Measurements from ENCODE around the gene PSMA3. TPM values are rescaled to one million over a fixed set of nuclear protein-coding genes. Genes with fewer than 3 reads are reported as not detected.

PSMA3 gene
- total RNA-seq, 2 experiments from 2014 or later = 349 to 355 TPM

DNA sequence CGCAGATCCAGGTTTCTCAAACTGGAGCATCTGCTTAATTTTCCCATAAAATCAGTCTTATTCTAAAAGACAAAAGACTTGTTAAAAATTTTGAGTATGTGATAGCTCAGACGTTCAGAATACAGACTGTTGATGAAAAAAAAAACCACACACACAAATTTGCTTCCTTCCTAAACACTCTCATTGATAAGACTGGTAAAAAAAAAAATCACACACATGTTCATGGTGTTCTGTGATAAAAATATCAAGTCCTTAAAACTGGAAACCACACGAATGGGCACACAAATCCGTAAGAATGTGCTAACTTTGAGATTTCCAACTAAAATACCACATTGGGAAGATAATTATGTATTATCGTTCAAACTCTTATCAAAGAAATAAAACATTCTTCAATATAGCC is 47.0 kb downstream of the PSMA3 start:
- H3K27ac Mint-ChIP-seq = peak overlapping the region; percentile 23
- H3K4me3 Mint-ChIP-seq = no peak overlapping the region
- H3K9me3 Mint-ChIP-seq = no peaks in the 10 kb centered on the region
- peaks cover 60% of the 10 kb centered on the region for H3K36me3 Mint-ChIP-seq
- CTCF ChIA-PET = no interaction called here
- POLR2A ChIA-PET = no interaction called here
- H3K27me3 Mint-ChIP-seq = no peaks in the 10 kb centered on the region
- no peak for DNase-seq
- intact Hi-C loops (cut with micrococcal nuclease) = loop anchor here (10.0 kb wide), 1 partner anchor 1803 kb away; the partner anchor contains the start of gene PCNX4
- H3K4me1 Mint-ChIP-seq (ENCODE audit: low read depth) = peaks cover 64% of the 10 kb centered on the region

DNA sequence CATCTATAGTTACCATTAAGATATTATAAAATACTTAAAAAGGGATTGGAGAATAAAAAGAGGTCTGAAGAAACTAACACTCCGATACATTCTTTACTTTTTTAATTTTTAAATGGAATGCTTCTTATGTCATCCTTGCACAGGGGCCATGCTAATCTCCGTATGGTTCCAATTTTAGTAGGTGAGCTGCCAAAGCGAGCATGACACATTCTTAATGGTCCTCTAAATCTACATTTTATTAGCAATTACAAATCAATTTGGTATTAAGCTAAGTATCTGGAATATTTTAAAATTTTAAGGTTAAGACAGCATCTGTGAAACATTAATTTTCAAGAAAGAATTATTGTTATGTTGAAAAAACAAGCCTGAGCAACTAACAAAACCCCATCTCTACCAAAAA is 47.5 kb downstream of the PSMA3 start:
- H3K4me3 Mint-ChIP-seq = no peak overlapping the region
- POLR2A ChIA-PET = no interaction called here
- no peak overlapping the region for H3K27ac Mint-ChIP-seq
- peaks cover 63% of the 10 kb centered on the region for H3K36me3 Mint-ChIP-seq
- CTCF ChIA-PET = interaction anchor here (0.8 kb wide), 1 partner anchor 14 kb away, joined by 3 read pairs; no protein-coding TSS in a partner anchor
- peaks cover 64% of the 10 kb centered on the region for H3K4me1 Mint-ChIP-seq (ENCODE audit: low read depth)
- intact Hi-C loops (cut with micrococcal nuclease) = loop anchor here (10.0 kb wide), 1 partner anchor 1803 kb away; the partner anchor contains the start of gene PCNX4
- H3K27me3 Mint-ChIP-seq = no peaks in the 10 kb centered on the region
- H3K9me3 Mint-ChIP-seq = no peaks in the 10 kb centered on the region
- DNase-seq = no peak

- peaks cover 47% of the 10 kb centered on the region for H3K36me3 Mint-ChIP-seq
- H3K27me3 Mint-ChIP-seq = no peaks in the 10 kb centered on the region
- intact Hi-C loops (cut with micrococcal nuclease) = loop anchor here (10.0 kb wide), 1 partner anchor 1801 kb away; the partner anchor contains the start of gene PCNX4
- no peak overlapping the region for H3K27ac Mint-ChIP-seq
- H3K4me1 Mint-ChIP-seq (ENCODE audit: low read depth) = peaks cover 48% of the 10 kb centered on the region
- DNase-seq = no peak
- POLR2A ChIA-PET = interaction anchor here (0.7 kb wide), 1 partner anchor 51 kb away, joined by 3 read pairs; no protein-coding TSS in a partner anchor
- H3K4me3 Mint-ChIP-seq = no peak overlapping the region
- CTCF ChIA-PET = no interaction called here
- H3K9me3 Mint-ChIP-seq = no peaks in the 10 kb centered on the region
Measured at GRCh38 chr14:58294201-58294600, 49.6 kb downstream of the PSMA3 start.

- no peak overlapping the region for H3K27ac Mint-ChIP-seq
- no peaks in the 10 kb centered on the region for H3K9me3 Mint-ChIP-seq
- ChIA-PET CTCF (no interaction called here), POLR2A (interaction anchor here (1.6 to 3.6 kb wide), 2 partner anchors 21 to 52 kb away, joined by 10 to 31 read pairs; partner anchors contain the start of gene PSMA3)
- no peak overlapping the region for H3K4me3 Mint-ChIP-seq
- DNase-seq = no peak
- peaks cover 39% of the 10 kb centered on the region for H3K4me1 Mint-ChIP-seq (ENCODE audit: low read depth)
- intact Hi-C loops (cut with micrococcal nuclease) = loop anchor here (1.0 to 10.0 kb wide), 5 partner anchors 26 to 1798 kb away; partner anchors contain the start of genes AP5M1, ARMH4, EXOC5 and NAA30
- H3K27me3 Mint-ChIP-seq = no peaks in the 10 kb centered on the region
- H3K36me3 Mint-ChIP-seq = peaks cover 38% of the 10 kb centered on the region
Measured at GRCh38 chr14:58296726-58297125, 52.1 kb downstream of the PSMA3 start.

- DNase-seq = no peak
- Mint-ChIP-seq H3K9me3 (no peaks in the 10 kb centered on the region), H3K4me3 (no peak overlapping the region), H3K36me3 (peaks cover 41% of the 10 kb centered on the region), H3K4me1 (ENCODE audit: low read depth) (peaks cover 38% of the 10 kb centered on the region), H3K27me3 (no peaks in the 10 kb centered on the region), H3K27ac (no peak overlapping the region)
- CTCF ChIA-PET = interaction anchor here (1.2 to 1.5 kb wide), 2 partner anchors 51 to 99 kb away, joined by 6 to 8 read pairs; partner anchors contain the start of gene TOMM20L
- intact Hi-C loops (cut with micrococcal nuclease) = loop anchor here (1.0 to 10.0 kb wide), 5 partner anchors 27 to 1797 kb away; partner anchors contain the start of genes AP5M1, ARMH4, EXOC5 and NAA30
- POLR2A ChIA-PET = interaction anchor here (0.9 to 3.6 kb wide), 9 partner anchors 14 to 133 kb away, joined by 3 to 37 read pairs (median 8); partner anchors contain the start of genes KIAA0586, PSMA3 and TIMM9
Measured at GRCh38 chr14:58297412-58297761, 52.7 kb downstream of the PSMA3 start.

DNA sequence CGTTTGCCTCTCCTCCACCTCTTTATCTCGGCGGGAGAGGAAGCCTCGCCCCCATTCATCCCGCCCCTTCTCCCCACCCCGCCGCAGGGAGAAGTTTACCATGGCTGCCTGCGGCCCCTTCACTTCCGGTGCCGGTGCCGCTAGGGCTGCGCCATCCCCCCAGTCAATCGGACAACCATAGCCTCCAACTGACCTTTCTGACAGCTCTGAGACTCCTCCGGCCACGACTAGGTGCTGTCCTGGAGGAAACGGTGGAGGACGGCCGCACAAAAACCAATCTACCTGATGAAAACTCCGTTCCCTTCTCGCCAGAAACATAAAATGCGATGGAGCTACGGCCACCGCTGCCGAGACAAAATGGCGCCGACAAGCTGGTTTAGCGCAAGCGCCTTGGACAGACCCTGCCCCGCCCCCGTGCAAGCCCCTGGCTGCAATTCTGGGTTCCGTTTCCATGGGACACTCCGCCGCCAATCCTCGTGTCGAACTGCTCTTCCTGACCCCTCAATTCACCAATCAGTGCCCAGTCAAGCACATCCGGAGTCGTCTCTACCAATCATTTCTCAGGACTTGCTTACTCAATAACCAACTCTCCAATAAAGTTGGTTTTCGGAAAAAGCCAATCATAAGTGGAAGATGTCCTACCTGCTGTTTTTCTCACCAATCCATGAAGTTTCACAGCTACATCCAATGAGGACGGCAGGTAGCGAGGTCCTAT is 53.3 kb downstream of the PSMA3 start:
- POLR2A ChIA-PET = interaction anchor here (0.6 to 3.6 kb wide), 19 partner anchors 10 to 132 kb away, joined by 3 to 37 read pairs (median 5); partner anchors contain the start of genes KIAA0586, PSMA3, TIMM9 and TOMM20L
- Mint-ChIP-seq H3K4me3 (no peak overlapping the region), H3K4me1 (ENCODE audit: low read depth) (peaks cover 35% of the 10 kb centered on the region), H3K27ac (no peak overlapping the region), H3K9me3 (no peaks in the 10 kb centered on the region), H3K36me3 (peaks cover 39% of the 10 kb centered on the region), H3K27me3 (no peaks in the 10 kb centered on the region)
- intact Hi-C loops (cut with micrococcal nuclease) = loop anchor here (1.0 to 10.0 kb wide), 12 partner anchors 17 to 1797 kb away; partner anchors contain the start of genes ACTR10, AP5M1, ARMH4 and EXOC5
- CTCF ChIA-PET = interaction anchor here (0.8 to 1.5 kb wide), 5 partner anchors 22 to 190 kb away, joined by 3 to 8 read pairs (median 4); partner anchors contain the start of genes PSMA3 and TOMM20L
- DNase-seq = peak; percentile 99

DNA sequence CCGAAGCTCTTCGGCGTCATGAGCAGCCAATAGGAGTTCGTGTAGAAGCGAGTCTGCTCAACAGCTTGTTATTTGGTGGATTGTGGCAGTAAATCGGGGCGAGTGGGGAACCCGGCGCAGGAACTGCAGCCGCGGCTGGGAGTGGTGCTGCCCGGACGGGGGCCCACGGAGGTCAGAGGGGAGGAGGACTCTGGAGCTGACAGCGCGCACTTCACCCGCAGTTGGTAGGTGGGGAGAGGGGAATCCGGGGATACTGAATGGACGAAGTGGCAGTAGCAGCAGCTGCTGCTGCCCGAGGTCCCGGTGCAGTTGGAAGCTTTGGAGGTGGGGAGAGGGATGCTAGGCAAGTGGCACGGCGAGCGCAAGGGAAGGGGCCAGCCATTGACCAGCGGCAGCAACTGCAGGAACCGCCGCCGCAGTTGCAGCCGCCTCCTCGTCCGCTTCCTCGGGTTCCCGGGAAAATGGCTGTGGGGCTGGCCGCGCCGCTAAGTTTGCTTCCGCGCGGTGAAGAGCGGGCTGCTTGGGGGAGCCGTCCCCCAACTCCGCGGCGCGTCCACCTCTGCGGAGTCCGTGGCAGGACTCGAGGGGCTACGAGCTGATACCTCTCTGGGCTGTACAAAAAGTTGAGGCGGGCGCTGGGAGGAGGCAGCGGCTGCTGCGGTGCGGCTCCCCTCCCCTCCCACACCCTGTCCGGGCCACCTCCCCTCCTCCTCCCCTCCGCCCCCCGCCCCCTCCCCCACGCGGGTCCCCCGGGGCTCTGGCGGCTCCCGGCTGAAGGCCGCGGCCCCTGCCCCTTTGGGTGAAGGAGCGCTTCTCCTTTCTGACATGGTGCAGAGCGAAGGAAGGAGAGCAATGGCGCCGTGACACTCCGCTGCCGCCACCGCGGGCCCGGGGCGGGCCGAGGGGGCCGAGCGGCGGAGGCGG is 54.1 kb downstream of the PSMA3 start, which contains the start of gene ARID4A:
ARID4A (plus strand) TSS at position 79 of the 924 bp plus-strand sequence. CDS start 1,300 bp downstream, outside the sequence.
- Mint-ChIP-seq H3K4me3 (peak within 1 kb of the TSS; percentile 93), H3K27ac (no peak within 1 kb of the TSS), H3K36me3 (peaks cover 36% of the 10 kb centered on the region), H3K4me1 (ENCODE audit: low read depth) (peaks cover 36% of the 10 kb centered on the region), H3K27me3 (no peaks in the 10 kb centered on the region), H3K9me3 (no peaks in the 10 kb centered on the region)
- intact Hi-C loops (cut with micrococcal nuclease) = loop anchor here (1.0 to 10.0 kb wide), 11 partner anchors 17 to 1796 kb away; partner anchors contain the start of genes ACTR10, AP5M1, ARMH4 and EXOC5
- ChIA-PET CTCF (interaction anchor here (0.8 to 1.5 kb wide), 5 partner anchors 23 to 191 kb away, joined by 3 to 8 read pairs (median 4); partner anchors contain the start of genes PSMA3 and TOMM20L), POLR2A (interaction anchor here (0.5 to 3.6 kb wide), 21 partner anchors 9 to 132 kb away, joined by 3 to 37 read pairs (median 5); partner anchors contain the start of genes KIAA0586, PSMA3, TIMM9 and TOMM20L)
- DNase-seq = peak; percentile 92

- H3K4me3 Mint-ChIP-seq = peak overlapping the region; percentile 93
- no peaks in the 10 kb centered on the region for H3K9me3 Mint-ChIP-seq
- intact Hi-C loops (cut with micrococcal nuclease) = loop anchor here (2.0 to 10.0 kb wide), 5 partner anchors 63 to 1795 kb away; partner anchors contain the start of genes AP5M1, ARMH4, EXOC5 and NAA30
- peak overlapping the region; percentile 87 for H3K27ac Mint-ChIP-seq
- ChIA-PET CTCF (interaction anchor here (0.7 kb wide), 1 partner anchor 97 kb away, joined by 5 read pairs; the partner anchor contains the start of gene TOMM20L), POLR2A (interaction anchor here (0.5 to 3.6 kb wide), 6 partner anchors 26 to 128 kb away, joined by 3 to 37 read pairs (median 4); partner anchors contain the start of genes KIAA0586, PSMA3 and TIMM9)
- H3K27me3 Mint-ChIP-seq = no peaks in the 10 kb centered on the region
- H3K4me1 Mint-ChIP-seq (ENCODE audit: low read depth) = peaks cover 32% of the 10 kb centered on the region
- DNase-seq = peak; percentile 24
- peaks cover 28% of the 10 kb centered on the region for H3K36me3 Mint-ChIP-seq
Measured at GRCh38 chr14:58299401-58300330, 55.0 kb downstream of the PSMA3 start.

- no peak for DNase-seq
- intact Hi-C loops (cut with micrococcal nuclease) = no loop called here
- ChIA-PET CTCF (no interaction called here), POLR2A (no interaction called here)
- Mint-ChIP-seq H3K27me3 (no peaks in the 10 kb centered on the region), H3K36me3 (peaks cover 28% of the 10 kb centered on the region), H3K4me3 (no peak overlapping the region), H3K4me1 (ENCODE audit: low read depth) (peaks cover 28% of the 10 kb centered on the region), H3K27ac (no peak overlapping the region), H3K9me3 (no peaks in the 10 kb centered on the region)
Measured at GRCh38 chr14:58301416-58301815, 56.8 kb downstream of the PSMA3 start.

DNA sequence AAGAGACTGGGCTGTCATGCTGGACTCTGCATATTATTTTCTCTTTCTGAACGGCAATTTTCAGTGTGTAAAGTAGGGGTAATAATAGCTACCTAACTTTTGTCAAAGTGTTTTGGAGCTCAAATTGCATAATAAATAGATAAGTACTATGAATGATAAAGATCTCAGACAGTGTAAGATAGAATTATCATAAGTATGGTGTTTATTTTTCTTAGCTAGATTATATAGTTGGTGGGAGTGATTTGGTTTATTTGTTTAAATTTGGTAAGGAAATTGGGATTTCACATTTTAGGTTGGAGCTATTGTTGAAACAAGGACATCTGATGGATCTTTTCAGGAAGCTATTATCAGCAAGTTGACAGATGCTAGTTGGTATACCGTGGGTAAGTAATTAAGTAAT is 61.1 kb downstream of the PSMA3 start:
- Mint-ChIP-seq H3K4me3 (no peak overlapping the region), H3K27me3 (no peaks in the 10 kb centered on the region), H3K27ac (peak overlapping the region; percentile 52), H3K9me3 (no peaks in the 10 kb centered on the region), H3K36me3 (peaks cover 28% of the 10 kb centered on the region), H3K4me1 (ENCODE audit: low read depth) (peaks cover 33% of the 10 kb centered on the region)
- CTCF ChIA-PET = interaction anchor here (1.5 kb wide), 1 partner anchor 21 kb away, joined by 3 read pairs; no protein-coding TSS in a partner anchor
- DNase-seq = no peak
- intact Hi-C loops (cut with micrococcal nuclease) = no loop called here
- POLR2A ChIA-PET = no interaction called here

All from activated CD4-positive, alpha-beta memory T cell treated with anti-CD3 and anti-CD28 coated beads for 36 hours (primary cell).